Effector CD8-positive, alpha-beta T cell (primary cell): ENCODE data around the gene TTBK1.
"Not testable (repeated sequence)": the region's sequence is repeated elsewhere in the genome, so short reads cannot be mapped to it uniquely, and the experiment has no call there.

ENCODE experiments used
- DNase-seq: peaks from one replicate; lab custom pipeline; 2025; lab: John Stamatoyannopoulos, UW

Gene TTBK1

GRCh38 chr6:43287717-43288679 is 44.7 kb downstream of the TTBK1 start:
- no peak for DNase-seq

- no peak for DNase-seq
Measured at GRCh38 chr6:43290339-43290904, 47.1 kb downstream of the TTBK1 start.

GRCh38 chr6:43290905-43291355 is 47.6 kb downstream of the TTBK1 start:
- DNase-seq = no peak

- DNase-seq = no peak
Measured at GRCh38 chr6:43291708-43292107, 48.4 kb downstream of the TTBK1 start.

GRCh38 chr6:43292341-43292740 is 49.1 kb downstream of the TTBK1 start:
- no peak for DNase-seq

- no peak for DNase-seq
Measured at GRCh38 chr6:43292763-43293318, 49.6 kb downstream of the TTBK1 start.

- no peak for DNase-seq
Measured at GRCh38 chr6:43293698-43294097, 50.4 kb downstream of the TTBK1 start.

GRCh38 chr6:43294536-43294935 is 51.3 kb downstream of the TTBK1 start:
- no peak for DNase-seq

GRCh38 chr6:43295456-43295855 is 52.2 kb downstream of the TTBK1 start:
- no peak for DNase-seq

- no peak for DNase-seq
Measured at GRCh38 chr6:43296780-43297497, 53.7 kb downstream of the TTBK1 start.

GRCh38 chr6:43297644-43298564 is 54.6 kb downstream of the TTBK1 start, which contains the start of gene SLC22A7:
TSS of gene SLC22A7 (plus strand) at chr6:43298260. CDS start at chr6:43298359, 99 bp downstream.
- DNase-seq = no peak

- DNase-seq = no peak
Measured at GRCh38 chr6:43298565-43299337, 55.5 kb downstream of the TTBK1 start.

- no peak for DNase-seq
Measured at GRCh38 chr6:43299338-43300293, 56.3 kb downstream of the TTBK1 start.

GRCh38 chr6:43301081-43301870 is 58.0 kb downstream of the TTBK1 start:
- no peak for DNase-seq

GRCh38 chr6:43302126-43302525 is 58.8 kb downstream of the TTBK1 start:
- no peak for DNase-seq

- DNase-seq = not testable (repeated sequence)
Measured at GRCh38 chr6:43303006-43303405, 59.7 kb downstream of the TTBK1 start.

- DNase-seq = no peak
Measured at GRCh38 chr6:43303751-43304331, 60.6 kb downstream of the TTBK1 start.

GRCh38 chr6:43304361-43304760 is 61.1 kb downstream of the TTBK1 start:
- no peak for DNase-seq
